ENCODE results near the gene CHCHD3.

CHCHD3 gene

GRCh38 chr7:132856416-132856815, 225.5 kb downstream of the CHCHD3 start:
- no peak for DNase-seq

- no peak for DNase-seq
Measured at GRCh38 chr7:132855901-132856300, 226.0 kb downstream of the CHCHD3 start.

- no peak for DNase-seq
Measured at GRCh38 chr7:132854238-132854637, 227.7 kb downstream of the CHCHD3 start.

GRCh38 chr7:132847376-132847775, 234.5 kb downstream of the CHCHD3 start:
- DNase-seq, result no peak

- DNase-seq, result no peak
Measured at GRCh38 chr7:132846086-132846485, 235.8 kb downstream of the CHCHD3 start.

GRCh38 chr7:132842478-132842877, 239.4 kb downstream of the CHCHD3 start:
- no peak for DNase-seq

GRCh38 chr7:132840199-132840598, 241.7 kb downstream of the CHCHD3 start:
- DNase-seq, result no peak

GRCh38 chr7:132838313-132838712, 243.6 kb downstream of the CHCHD3 start:
- DNase-seq, result no peak

GRCh38 chr7:132837529-132837928, 244.4 kb downstream of the CHCHD3 start:
- peak; percentile 28 for DNase-seq

GRCh38 chr7:132836746-132837145, 245.1 kb downstream of the CHCHD3 start:
- DNase-seq, result peak; percentile 46

- no peak for DNase-seq
Measured at GRCh38 chr7:132830941-132831340, 250.9 kb downstream of the CHCHD3 start.

- no peak for DNase-seq
Measured at GRCh38 chr7:132828502-132828901, 253.4 kb downstream of the CHCHD3 start.

- no peak for DNase-seq
Measured at GRCh38 chr7:132825932-132826835, 255.7 kb downstream of the CHCHD3 start.

GRCh38 chr7:132825222-132825621, 256.7 kb downstream of the CHCHD3 start:
- no peak for DNase-seq

GRCh38 chr7:132819648-132820047, 262.2 kb downstream of the CHCHD3 start:
- no peak for DNase-seq

GRCh38 chr7:132817949-132818348, 263.9 kb downstream of the CHCHD3 start:
- no peak for DNase-seq

- no peak for DNase-seq
Measured at GRCh38 chr7:132815696-132816311, 266.1 kb downstream of the CHCHD3 start.

GRCh38 chr7:132815130-132815529, 266.8 kb downstream of the CHCHD3 start:
- no peak for DNase-seq

GRCh38 chr7:132810561-132810960, 271.3 kb downstream of the CHCHD3 start:
- no peak for DNase-seq

- DNase-seq, result no peak
Measured at GRCh38 chr7:132806834-132807233, 275.1 kb downstream of the CHCHD3 start.

GRCh38 chr7:132805766-132806165, 276.1 kb downstream of the CHCHD3 start:
- no peak for DNase-seq

- no peak for DNase-seq
Measured at GRCh38 chr7:132804849-132805485, 276.9 kb downstream of the CHCHD3 start.

GRCh38 chr7:132800522-132800921, 281.4 kb downstream of the CHCHD3 start:
- DNase-seq, result no peak

- no peak for DNase-seq
Measured at GRCh38 chr7:132799081-132799413, 282.8 kb downstream of the CHCHD3 start.

Measured in suppressor macrophage treated with lipopolysaccharide for 4 hours (primary cell).